RWPE1 (cell line): ENCODE data around the gene AP1AR.

Experiments used
- CTCF ChIA-PET: fragments of 350-600 bp; sonication (Branson Sonifier 250); formaldehyde crosslinking; extraction: SDS; loops from one replicate; lab custom pipeline; 2021; lab: Yijun Ruan, JAX
- POLR2A ChIA-PET: fragments of 400-600 bp; formaldehyde crosslinking; extraction: SDS; loops from one replicate; lab custom pipeline; 2020; ENCODE audit warnings: antibody characterized with exemption; ENCODE audit not compliant: low non-redundant PET; lab: Yijun Ruan, JAX
- DNase-seq: peaks from one replicate; pipeline ENCODE4 v3.0.0; 2012; ENCODE audit warnings: low spot score
- H3K27ac ChIP-seq: fragments of 450-650 bp; 2 replicates; pipeline ENCODE4 v1.5.1; 2017
- TF ChIP-seq, protein P1 (sequence below): fragments of 450-650 bp; conservative IDR thresholded peaks from 2 replicates; pipeline ENCODE4 v1.5.1; 2017; ENCODE audit warnings: low read depth, mild to moderate bottlenecking

The AP1AR gene

DNA sequence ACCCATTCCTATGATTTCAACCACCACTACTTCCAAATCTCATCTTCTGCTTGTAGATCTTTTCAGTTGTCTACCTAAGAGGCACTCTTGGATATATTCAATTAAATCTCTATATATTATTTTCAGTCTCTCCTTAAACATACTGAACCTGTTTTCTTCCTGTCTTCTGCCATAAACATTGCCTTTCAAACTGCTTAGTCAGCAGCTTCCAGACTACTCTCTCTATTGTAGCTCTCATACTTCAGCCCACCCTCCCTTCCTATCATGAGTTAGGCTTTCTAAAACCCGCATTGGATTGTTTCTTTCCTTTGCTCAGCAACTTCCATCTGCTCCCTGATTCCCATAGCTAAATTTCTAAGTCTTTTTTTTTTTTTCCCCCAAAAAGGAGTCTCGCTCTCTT is 4.5 kb downstream of the AP1AR start:
- ChIA-PET CTCF (interaction anchor here (0.8 to 1.4 kb wide), 2 partner anchors 22 to 136 kb away, joined by 3 to 6 read pairs; no protein-coding TSS in a partner anchor), POLR2A (interaction anchor here (0.7 kb wide), 1 partner anchor 44 kb away, joined by 7 read pairs; no protein-coding TSS in a partner anchor)
- TF ChIP-seq, protein P1, sequence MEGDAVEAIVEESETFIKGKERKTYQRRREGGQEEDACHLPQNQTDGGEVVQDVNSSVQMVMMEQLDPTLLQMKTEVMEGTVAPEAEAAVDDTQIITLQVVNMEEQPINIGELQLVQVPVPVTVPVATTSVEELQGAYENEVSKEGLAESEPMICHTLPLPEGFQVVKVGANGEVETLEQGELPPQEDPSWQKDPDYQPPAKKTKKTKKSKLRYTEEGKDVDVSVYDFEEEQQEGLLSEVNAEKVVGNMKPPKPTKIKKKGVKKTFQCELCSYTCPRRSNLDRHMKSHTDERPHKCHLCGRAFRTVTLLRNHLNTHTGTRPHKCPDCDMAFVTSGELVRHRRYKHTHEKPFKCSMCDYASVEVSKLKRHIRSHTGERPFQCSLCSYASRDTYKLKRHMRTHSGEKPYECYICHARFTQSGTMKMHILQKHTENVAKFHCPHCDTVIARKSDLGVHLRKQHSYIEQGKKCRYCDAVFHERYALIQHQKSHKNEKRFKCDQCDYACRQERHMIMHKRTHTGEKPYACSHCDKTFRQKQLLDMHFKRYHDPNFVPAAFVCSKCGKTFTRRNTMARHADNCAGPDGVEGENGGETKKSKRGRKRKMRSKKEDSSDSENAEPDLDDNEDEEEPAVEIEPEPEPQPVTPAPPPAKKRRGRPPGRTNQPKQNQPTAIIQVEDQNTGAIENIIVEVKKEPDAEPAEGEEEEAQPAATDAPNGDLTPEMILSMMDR = no peak
- H3K27ac ChIP-seq = no peak overlapping the region
- DNase-seq = no peak

DNA sequence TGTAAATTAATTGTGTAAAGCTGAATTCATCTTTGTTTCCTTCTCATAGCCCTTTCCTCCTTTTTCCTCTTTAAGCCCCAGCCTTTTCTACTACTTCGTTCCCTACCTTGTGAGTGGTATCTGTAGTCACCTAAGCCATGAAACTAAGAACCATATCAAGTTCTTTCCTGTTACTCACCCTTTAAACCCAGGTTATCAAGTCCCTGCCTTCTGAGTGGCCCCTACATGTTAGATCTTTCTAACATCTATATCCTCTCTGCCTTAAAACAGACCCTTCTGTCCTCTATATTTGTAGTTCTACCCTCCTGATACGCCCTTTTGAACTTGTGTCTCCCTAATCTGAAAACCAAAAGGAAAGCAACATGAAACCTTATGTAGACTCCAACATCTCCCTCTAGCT is 7.2 kb downstream of the AP1AR start:
- POLR2A ChIA-PET = no interaction called here
- no peak overlapping the region for H3K27ac ChIP-seq
- CTCF ChIA-PET = no interaction called here
- no peak for DNase-seq
- TF ChIP-seq, protein P1 = no peak

DNA sequence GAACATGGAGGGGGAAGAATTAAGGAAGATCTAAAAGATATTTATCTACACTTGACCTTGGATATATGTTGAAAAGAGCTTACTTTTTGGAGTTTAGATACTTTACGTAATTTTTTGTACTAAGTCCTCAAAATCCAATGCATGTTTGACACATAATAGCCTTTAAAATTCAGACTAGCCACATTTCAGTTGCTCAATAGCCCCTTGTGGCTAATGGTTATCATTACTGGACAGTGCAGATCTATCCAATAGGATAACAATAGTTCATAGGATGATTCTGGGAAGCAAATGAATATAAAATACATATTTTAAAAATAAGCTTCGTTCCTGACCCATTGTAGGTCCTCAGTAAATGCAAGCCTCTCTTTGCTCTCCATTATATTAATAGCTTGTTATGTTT is 13.8 kb downstream of the AP1AR start:
- CTCF ChIA-PET = no interaction called here
- POLR2A ChIA-PET = no interaction called here
- DNase-seq = peak; percentile 8
- TF ChIP-seq, protein P1 = no peak
- no peak overlapping the region for H3K27ac ChIP-seq

DNA sequence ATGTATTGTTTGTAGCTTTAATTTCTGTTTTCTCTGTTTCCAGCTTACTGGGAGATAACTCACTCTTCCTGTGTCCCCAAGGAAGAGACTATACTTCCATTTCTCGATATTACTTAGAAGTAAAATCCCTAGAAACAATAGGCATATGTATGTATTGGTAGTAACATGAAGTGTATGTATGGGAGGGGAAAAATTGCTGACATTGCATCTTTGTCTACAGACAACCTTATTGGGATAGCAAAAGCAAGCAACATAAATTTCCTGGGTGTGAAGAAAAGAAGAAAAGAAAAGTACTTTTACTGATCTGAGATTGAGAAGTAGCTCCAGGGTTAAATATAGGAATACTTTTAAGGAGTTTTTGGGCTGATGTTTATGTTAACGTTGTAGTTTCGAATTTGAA is 15.4 kb downstream of the AP1AR start:
- TF ChIP-seq, protein P1 = no peak
- ChIA-PET CTCF (no interaction called here), POLR2A (interaction anchor here (0.5 kb wide), 1 partner anchor 13 kb away, joined by 5 read pairs; no protein-coding TSS in a partner anchor)
- DNase-seq = no peak
- H3K27ac ChIP-seq = no peak overlapping the region

DNA sequence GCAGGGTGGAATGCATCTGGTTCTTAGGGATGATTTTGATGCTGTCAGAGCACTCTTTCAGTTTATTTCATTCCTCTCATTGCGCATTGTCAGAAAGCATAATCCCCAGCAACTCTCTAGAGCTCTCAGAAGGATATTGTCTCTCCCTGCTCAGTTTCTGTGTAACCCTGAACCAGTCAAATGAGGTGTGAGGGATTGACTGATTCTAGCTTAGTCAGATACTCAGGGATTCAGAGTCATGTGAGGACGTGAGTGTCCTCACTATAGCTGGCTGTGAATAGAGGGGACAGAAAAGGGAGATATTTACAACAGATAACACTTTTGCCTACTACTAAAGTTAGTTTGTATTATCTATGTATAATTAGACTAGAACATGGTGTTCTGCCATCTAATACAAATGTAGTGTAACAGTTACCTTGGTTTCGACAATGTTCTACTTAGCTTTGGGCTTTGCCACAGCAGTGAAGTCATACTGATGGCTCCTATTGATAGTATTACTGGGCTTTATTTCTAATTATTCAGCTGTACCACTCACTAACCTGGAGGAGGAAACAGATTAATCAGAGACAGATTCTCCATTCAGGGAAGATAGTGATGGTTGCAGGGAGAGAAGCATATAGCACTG is 19.5 kb downstream of the AP1AR start:
- ChIA-PET CTCF (interaction anchor here (0.5 kb wide), 1 partner anchor 1666 kb away, joined by 3 read pairs; no protein-coding TSS in a partner anchor), POLR2A (no interaction called here)
- no peak for DNase-seq
- H3K27ac ChIP-seq = no peak overlapping the region
- TF ChIP-seq, protein P1 = no peak

DNA sequence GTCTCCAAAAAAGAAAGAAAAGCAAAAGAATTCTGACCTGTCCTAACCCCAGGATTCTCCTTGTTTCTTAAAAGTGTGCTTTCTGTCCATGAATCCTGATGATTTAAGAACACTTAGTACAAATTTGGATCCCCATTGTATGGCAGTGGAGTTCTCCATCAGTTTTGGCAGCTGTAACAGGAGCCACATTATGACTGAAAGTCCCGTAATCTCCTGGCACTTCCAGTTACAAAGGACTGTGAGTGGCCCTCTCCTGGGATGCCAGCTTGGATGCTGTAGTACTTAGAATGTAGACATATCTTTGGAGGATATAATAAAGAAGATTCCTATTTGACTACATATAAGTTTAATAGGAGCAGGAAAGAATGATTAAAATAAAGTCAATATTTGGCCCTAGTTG is 20.6 kb downstream of the AP1AR start:
- H3K27ac ChIP-seq = no peak overlapping the region
- ChIA-PET POLR2A (no interaction called here), CTCF (no interaction called here)
- no peak for DNase-seq
- TF ChIP-seq, protein P1 = no peak
